Hematopoietic multipotent progenitor cell treated with erythropoietin and hydrocortisone succinate and interleukin-3 and kit ligand, for 17 days (in vitro differentiated cells): ENCODE data around the gene CFAP45.

Experiments
- DNase-seq: peaks from one replicate; pipeline ENCODE4 v3.0.0-alpha.2; 2015; ENCODE audit warnings: low spot score

The CFAP45 gene

DNA sequence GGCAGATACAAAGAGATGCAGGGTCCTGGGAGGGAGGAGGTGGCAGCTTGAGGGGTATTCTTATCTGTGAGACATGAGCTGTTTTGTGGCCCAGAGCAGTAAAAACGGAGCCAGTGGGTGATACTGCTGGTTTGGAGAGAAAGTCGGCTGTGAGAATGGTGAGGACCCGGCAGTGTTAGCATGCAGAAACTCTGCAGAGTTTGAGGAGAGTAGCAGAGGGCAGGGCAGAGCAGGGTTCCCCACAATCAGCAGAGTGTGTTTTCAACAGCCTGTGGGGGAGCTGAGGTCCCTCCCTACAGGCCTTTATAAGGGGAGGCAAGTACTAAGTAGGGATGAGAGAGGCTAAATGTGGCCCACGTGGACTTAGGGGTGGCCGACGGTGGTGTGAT is 72.9 kb downstream of the CFAP45 start:
- DNase-seq, result no peak

DNA sequence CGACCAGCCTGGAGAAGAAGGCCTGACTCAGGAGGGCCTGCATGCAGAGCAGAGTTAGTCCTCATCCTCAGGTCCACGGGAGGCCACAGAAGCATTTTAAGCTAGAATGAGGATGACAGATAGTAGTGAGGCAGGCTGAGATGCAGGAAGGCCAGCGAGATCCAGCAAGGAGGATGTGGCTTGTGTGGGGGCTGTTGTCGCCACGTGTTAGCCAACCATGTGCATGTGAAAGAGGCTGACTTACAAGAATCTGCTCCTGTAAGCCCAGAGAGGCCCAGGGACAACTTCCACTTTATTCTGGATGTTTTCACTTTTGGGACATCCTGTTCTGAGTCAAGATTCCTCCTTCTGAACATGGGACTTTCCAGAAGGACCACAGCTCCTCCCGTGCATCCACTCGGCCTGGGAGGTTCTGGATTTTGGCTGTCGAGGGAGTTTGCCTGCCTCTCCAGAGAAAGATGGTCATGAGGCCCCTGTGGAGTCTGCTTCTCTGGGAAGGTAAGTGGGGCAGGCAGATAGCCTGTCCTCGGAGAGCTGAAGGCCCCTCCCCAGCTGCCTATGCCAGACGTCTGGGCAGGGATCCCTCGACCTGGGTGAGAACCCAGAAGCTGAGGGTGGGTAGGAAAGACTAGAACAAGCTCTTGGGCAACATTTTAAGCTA is 73.4 kb downstream of the CFAP45 start, which contains the start of gene SLAMF8:
SLAMF8 (plus strand) TSS at position 433 of the 661 bp plus-strand sequence; CDS start at position 459, 26 bp downstream.
- no peak for DNase-seq

DNA sequence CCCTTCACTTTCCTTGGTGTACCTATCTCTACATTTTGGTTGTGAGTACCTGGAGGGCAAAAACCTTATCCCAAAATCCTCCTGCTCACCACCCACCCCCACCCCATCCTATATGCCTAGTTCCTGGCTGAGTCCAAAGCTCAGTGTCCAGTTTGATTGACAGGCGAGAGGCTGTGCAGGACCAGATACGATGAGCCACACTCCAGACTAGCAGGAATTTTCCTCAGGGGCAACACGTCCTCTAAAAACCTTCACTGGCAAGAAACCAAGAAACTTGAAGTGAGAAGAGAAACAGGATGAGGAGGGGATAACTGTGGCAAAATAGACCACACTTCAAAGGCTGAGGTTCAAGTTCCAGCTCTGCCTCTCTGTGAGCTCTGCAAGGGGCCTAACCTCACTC is 74.4 kb downstream of the CFAP45 start:
- DNase-seq, result no peak

DNA sequence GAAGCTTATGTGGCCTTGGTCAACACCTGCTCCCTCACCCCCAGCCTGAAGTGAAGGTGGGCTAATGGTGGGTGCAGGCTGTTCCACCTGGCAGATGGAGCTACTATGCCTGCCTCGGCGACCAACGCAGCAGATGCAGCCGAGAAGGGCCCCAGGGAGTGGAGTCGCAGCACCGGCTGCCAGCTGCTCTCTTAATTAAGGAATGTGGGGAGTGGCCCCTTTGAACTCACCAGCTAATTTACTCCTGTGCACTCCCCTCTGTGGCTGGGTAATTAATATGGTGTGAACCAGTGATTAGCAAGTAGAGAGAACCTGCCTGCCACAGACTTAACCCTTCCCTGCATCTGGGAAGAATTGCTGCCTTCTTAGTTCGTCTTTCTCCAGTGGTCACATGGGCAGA is 76.6 kb downstream of the CFAP45 start:
- DNase-seq, result no peak
